NCI-H1694 treated with DMSO at 0.1 percent for 48 hours (cell line): ENCODE measurements around the gene KTN1.
A peak's percentile ranks its signal among the peaks of the same experiment; 100 is the strongest.

Experiments used
- DNase-seq: peaks from one replicate; lab custom pipeline; 2025; lab: John Stamatoyannopoulos, UW

KTN1 gene, protein sequence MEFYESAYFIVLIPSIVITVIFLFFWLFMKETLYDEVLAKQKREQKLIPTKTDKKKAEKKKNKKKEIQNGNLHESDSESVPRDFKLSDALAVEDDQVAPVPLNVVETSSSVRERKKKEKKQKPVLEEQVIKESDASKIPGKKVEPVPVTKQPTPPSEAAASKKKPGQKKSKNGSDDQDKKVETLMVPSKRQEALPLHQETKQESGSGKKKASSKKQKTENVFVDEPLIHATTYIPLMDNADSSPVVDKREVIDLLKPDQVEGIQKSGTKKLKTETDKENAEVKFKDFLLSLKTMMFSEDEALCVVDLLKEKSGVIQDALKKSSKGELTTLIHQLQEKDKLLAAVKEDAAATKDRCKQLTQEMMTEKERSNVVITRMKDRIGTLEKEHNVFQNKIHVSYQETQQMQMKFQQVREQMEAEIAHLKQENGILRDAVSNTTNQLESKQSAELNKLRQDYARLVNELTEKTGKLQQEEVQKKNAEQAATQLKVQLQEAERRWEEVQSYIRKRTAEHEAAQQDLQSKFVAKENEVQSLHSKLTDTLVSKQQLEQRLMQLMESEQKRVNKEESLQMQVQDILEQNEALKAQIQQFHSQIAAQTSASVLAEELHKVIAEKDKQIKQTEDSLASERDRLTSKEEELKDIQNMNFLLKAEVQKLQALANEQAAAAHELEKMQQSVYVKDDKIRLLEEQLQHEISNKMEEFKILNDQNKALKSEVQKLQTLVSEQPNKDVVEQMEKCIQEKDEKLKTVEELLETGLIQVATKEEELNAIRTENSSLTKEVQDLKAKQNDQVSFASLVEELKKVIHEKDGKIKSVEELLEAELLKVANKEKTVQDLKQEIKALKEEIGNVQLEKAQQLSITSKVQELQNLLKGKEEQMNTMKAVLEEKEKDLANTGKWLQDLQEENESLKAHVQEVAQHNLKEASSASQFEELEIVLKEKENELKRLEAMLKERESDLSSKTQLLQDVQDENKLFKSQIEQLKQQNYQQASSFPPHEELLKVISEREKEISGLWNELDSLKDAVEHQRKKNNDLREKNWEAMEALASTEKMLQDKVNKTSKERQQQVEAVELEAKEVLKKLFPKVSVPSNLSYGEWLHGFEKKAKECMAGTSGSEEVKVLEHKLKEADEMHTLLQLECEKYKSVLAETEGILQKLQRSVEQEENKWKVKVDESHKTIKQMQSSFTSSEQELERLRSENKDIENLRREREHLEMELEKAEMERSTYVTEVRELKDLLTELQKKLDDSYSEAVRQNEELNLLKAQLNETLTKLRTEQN (N-terminal part only)

DNA sequence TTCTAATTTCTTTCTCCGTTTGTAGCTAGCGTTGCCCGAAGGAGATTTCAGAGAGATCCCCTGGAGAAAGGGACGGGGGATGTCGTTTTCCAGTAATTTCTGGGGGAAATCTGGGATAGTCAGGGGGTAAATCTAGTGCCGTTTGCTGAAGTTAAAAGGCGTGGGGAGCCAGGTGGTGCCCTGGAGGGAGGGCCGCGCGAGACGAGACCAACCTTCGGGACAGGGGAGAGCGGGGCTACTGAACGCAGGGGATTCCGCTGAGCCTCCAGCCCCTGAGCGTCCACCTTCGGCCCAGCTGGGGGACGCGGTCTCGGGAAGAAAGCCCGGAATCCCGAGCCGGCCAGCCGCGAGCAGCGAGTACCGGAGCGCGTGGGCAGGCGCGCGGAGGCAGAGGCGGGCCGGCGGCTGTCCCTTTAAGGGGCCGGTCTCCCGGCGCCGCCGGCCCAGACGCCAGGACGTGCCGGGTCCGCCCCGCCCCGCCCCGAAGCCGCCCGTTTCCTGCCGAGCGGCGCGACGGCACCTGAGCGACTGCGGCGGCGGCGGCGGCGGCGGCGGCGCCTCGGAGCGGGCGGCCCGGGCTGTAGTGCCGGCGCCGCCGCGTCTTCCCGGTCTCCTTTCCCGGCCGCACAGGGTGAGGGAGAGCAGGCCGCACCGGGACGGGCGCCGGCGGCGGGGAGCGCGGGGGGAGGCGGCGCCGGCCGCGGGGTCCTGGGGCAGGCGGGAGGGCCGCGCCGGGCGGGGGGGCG lies at the start of gene KTN1:
TSS of gene KTN1 (plus strand) at position 484 of the 746 bp plus-strand sequence. CDS start 31,842 bp downstream, outside the sequence.
- peak; percentile 61 for DNase-seq

DNA sequence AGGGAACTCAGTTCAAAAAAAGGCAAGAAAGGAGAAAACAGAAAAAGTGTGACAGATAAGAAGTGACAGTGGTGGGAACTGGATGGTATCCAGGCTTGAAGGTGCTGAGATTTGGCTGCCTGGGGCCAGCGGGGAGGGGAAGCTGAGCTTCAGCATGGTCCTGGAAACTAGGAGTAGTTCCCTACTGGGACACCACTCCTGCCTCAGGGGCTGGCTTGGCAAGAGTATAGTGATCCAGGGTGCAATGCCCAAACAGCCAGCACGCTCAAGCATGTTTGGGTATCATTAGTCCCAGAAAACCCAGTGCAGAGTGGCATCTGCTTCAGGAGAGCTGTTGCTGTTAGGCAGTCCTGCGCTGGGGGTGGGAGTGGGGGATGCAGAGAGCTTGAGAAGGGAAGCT lies 49.5 kb upstream of the KTN1 start:
- DNase-seq, result peak; percentile 88

DNA sequence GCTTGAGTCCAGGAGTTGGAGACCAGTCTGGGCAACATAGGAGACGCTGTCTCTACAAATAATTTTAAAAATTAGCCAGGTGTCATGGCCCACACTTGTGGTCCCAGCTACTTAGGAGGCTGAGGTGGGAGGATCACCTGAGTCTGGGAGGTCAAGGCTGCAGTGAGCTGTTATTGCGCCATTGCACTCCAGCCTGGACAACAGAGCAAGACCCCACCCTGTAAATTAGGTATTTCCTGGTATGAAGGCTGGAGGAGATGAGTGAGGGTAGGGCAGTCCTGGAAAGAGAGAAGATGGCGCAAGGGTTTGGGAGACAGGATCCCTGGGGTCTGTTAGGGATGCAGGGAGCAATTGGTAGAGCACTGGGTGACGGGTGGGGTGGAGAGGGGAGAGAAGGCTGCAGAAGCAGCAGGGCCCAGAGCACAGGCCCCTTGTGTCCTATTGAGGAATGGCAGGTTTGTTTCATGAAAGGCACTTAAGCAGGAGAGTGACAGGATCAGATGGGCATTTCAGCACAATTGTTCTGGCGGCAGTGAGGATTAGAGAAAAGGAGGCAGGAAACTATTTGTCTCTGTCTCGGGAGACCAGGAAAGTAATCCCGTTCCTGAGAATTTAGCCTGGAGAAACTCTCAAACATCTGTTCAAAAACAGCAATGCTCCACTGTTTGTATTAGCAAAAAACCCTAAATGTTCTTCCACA lies 47.2 kb upstream of the KTN1 start:
- peak; percentile 94 for DNase-seq

DNA sequence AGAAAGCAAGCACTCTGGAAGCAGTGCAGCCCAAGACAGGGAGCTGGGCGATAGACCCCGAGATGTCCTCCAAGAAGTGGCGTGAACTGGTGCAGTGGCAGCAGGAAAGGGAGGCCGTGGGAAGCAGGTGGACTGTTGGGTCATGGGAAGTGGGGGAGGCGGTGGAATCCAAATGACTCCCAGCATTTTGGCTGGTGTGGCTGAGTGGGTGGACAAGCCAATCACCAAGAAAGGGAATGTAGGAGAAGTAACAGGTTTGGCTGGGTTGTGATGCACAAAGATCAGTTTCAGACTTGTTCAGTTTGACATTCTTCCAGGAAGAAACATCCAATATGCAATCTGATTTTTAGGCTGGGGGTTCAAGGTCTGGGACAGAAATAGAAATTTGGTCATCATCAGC lies 46.0 kb upstream of the KTN1 start:
- DNase-seq, result no peak

DNA sequence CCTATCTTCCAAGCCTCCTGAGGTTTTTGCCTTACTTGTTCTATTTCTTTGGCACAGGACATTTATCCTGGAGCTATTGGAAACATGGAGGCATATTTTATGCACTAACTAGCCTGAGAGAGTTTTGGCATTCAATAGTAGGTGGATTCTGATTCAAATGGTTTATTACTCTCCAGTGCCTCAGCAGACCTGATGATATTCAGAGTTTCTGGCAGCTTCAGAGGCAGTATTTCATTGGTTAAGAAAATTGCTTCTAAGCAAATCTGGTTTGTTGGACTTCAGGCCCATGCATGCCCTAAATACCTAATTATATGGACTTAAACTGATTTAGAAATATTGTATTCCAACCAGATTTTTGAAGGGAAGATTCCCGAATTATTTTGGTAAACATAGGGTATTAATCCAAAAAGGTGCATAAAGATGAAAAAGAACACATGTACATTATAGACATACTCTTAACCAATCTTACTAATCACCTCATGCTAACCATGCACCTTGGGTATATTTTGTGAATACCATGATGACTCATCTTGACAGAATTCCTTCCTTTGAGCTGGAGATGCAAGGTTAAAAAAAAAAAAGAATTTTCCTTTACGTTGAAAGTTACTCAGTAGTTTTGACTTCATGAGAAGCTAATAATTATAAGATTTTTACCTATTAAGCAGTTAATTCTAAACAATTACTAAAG lies 44.3 kb upstream of the KTN1 start:
- no peak for DNase-seq

DNA sequence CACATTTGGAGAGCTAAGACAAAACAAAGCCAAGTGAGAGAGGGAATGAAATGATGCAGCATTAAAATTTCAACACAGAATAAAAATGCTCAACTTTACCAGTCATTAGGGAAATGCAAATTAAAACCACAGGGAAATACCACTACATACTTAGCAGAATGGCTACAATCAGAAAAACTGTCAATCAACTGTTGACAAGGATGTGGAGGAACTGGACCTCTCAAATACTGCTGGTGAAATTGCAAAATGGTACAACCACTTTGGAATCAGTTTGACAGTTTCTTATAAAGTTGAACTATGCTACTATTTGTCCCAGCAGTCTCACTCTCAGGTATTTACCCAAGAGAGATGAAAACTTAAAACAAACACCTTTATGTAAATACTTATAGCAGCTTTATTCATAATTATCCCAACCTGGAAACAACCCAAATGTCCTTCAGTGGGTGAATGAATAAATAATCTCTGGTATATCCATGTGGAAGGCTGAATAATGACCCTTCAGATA lies 43.8 kb upstream of the KTN1 start:
- DNase-seq, result no peak

DNA sequence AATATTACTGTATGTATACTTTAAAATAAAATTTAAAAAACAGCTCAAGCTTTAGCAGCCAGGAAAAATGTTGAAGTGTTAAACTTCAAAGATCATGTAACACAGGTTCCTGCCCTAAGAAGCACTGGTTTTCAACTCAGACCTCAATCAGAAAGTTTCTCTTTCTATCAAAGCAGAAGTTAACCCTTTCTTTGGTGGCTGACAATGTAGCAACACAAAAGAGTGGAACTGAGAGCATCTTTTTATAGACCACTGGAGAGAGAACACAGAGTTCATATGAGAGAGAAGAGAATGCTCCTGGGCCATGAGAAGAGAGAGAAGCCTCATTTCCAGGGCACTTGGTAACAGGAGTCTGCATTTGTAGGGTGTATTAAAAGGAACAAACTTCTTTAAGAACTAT lies 42.2 kb upstream of the KTN1 start:
- no peak for DNase-seq

DNA sequence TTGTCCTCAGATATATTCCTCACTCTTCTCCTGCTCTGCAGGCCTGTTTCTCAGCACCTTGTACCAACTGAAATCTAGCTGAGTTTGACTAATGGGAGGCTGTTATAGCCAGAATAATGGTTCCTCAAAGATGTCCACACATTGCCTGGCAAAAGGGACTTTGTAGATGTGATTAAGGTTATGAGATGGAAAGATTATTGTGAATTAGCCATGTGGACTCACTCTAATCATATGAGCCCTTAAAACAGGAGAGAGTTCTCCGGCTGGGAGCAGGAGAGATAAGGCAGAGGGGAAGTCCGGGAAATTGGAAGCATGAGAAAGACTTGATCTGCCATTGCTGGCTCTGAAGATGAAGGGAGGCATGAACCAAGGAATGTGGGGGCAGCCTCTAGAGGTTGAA lies 40.0 kb upstream of the KTN1 start:
- DNase-seq, result no peak

DNA sequence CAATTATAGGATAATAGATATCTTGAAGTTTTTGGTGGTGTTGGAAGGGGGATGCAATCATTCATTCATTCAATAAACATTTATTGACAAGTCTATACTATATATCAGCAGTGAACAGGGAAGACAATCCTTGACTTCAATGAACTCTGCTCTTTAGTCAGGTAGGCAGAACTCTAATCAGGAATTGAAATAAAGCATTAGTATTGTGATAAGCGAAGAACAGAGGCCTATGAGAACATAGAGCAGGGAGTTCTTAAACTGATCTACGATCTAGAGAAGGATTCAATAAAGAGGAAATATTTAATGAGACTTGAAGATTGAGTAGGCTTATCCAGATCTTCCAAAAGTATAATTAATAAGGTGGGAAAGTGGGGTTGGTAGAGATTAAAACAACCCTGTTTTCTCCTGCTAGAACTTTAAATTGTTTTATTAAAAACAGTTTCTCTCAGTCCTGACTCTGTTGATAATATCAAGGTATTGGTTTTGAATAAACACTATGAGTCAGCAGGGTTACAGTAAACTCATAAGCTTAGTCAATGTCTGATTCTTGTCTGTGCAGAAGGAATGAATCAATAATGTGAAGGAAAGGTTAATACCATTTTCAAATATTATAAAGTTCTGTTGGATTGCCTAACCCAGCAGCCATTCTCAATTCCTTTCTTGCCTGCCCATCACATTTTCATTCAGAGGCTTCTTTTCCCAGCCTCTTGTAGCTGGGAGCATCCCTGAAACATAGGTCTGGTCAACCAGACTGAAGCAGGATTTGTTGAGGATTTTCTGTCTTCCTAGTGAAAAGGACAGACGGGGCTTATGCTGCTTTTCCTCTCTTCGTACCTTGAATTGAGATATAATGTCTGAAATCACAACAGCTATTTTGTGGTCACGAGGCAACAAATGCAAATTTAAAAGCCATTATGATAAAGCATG lies 38.9 kb upstream of the KTN1 start:
- no peak for DNase-seq

DNA sequence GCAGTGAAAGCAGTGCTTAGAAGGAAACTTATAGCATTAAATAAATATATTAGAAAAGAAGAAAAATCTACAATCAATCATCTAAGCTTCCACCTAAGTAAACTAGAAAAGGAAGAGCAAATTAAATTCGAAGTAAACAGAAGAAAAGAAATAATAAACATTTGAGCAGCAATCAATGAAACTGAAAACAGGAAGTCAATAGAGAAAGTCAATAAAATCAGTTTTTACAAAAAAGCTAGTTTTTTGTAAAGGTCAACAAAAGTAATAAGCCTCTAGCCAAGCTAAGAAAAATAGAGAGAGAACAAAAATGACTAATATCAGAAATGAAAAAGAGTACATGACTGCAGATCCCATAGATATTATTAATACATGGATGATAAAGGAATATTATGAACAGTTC lies 34.2 kb upstream of the KTN1 start:
- no peak for DNase-seq

DNA sequence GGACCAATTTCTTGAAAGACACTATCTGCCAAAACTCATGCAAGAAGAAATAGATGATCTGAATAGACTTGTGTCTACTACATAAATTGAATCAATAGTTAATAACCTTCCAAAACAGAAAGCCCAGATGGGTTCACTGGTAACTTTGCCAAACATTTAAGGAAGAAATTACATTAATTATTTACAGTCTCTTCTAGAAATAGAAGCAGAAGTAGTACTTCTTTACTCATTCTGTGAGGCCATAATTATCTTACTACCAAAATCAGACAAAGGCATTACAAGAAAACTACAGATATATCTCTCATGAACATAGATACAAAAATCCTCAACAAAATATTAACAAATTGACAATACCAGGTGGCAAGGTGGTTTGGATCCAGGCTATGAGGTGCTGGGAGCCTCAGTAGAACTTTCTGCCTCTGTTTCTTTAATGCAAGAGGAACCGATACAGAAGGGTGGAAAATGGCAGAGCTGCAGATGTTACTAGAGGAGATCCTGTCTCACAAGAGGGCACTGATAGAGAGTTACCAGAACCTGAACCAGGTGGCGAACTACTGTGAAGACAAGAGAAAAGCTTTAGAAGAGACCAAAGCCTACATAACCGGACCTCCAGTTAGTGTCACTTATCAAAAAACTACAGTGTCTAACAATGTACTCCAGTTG lies 33.7 kb upstream of the KTN1 start:
- DNase-seq, result no peak

DNA sequence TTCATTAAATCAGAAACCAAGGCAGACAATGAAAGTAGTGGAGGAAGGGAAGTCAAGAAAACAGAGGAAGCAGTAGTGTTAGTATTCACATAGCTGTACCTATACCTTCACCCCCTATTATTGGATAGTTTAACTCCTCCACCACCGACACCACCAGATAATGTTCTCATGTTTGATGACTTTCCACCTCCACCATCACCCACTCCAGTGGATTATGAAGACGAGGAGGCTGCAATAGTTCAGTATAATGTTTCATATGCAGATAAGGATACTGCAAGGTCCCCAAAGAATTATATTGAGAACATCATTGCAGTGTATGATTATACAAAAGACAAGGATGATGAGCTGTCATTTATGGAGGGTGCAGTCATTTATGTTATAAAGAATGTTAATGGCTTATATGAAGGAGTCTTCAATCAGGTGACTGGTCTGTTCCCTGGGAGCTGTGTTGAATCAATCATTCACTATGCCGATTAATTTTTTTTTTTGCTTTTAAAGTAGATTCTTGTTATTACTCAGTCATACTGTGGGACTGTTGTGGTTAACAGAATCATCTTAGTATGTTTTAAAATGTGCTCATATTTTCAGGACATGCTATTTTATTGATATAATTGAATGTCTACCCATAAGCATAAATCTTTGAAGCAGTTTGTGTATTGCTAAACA lies 32.2 kb upstream of the KTN1 start:
- no peak for DNase-seq

DNA sequence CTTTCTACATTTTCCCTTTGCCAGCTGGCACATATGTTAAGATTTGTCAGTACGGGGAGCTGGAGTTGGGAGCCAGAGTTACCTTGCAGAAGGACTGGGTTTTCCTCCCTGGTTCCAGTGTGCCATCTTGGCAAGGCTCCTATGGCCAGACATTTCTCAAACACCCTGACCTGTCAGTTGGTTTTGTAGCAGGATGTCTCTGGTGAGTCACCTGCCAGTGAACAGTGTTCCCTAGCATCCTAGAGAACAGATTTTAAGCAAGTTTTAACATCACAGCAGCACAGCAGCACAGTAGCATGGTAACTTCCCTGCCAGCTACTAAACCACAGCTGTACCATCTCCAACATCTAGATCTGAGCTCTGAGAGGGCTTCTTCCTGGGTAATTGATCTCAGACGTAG lies 26.2 kb upstream of the KTN1 start:
- DNase-seq, result no peak

DNA sequence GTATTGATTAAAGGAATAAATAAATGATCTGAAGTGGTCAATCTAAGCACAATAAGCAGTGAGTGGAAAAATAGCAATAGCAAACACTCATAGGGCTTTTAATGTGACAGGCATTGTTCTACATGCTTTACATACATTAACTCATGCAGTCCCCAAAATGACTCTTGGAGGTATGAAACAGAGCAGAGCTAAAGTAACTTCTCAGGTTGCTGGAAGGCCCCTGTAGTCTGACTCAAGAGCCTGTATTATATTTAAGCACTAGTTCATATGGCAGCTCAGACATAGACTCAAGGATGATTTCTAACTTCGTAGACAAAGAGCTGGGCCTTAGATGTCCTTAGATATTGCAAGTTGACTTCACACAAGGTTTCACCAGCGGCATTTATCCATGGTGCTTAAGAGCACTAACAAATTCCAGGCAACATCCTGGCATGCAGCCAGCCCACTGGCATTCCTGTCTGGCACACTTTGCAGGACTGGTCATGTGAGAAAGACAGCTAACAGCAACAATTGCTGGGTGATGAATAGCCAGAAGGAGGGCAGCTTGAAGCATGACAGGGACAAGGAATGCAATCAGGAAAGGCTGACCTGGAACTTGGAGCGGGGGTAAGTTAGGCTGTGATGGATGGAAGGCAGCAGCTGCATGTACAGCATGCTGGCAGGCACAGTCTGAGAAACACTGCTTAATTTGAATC lies 22.9 kb upstream of the KTN1 start:
- DNase-seq, result peak; percentile 46

DNA sequence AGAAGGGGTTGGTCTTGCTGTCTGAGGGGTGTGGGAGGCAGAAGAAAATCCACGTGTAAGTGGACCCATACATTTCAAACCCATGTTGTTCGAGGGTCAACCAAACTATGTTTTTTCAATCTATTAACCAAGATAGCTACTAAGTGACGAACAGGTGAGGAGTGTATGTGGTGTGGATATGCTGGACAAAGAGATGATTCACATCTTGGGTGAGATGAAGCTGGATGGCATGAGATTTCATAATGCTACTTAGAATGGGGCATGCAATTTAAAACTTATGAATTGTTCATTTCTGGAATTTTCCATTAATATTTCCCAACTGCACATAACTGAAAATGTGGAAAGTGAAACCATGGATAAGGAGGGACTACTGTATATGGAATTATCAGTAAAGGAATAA lies 17.9 kb upstream of the KTN1 start:
- no peak for DNase-seq

DNA sequence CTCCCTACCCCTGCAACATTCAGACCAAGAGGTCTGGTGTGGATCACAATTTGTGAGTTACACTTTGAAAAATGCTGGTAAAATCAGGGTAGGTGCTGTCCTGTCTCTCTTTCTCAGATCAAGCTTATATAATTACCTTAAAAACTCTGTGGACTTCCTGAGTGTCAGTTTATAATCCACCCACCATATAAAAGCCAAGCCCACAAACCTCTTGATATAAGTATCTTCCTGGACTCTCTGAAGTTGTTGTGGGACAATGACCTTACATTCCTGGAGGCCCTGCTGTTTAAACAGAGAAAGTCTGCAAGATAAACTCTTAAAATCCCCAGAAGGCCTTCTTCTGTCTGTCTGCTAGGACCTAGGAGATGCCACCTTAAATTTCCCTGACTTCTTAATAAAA lies 11.4 kb upstream of the KTN1 start:
- no peak for DNase-seq

DNA sequence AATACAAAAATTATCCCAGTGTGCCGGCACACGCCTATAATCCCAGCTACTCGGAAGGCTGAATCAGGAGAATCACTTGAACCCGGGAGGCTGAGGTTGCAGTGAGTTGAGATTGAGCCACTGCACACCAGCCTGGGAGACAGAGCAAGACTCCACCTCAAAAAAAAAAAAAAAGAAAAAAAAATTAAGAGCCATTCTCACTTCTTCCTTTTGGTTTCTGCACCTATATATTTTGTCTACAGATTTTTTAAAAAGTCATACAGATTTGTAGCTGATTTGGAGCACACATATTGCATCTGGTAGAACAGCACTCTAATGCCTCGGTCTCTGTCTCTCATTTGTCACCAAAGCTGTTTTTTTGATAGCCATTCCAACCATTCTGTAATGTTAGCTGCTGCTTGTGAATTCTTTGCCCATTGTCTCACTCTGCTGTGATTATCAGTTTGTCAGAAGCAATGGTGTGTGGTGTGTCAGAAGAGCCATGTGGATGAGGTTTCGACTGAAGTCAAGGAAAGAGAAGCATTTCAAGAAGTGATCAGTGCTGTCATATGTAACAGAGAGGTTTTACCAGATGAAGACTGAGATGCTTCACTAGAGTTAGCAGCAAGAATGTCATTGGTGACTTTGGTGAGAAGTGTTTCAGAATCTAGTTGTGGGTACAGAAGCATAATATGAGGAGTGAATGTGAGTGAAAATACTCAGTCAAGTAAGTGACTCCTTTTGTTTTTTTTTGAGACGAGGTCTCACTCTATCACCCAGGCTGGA lies 8.7 kb upstream of the KTN1 start:
- DNase-seq, result no peak
